ENCODE data around the gene MARVELD1. TPM values are rescaled to one million over a fixed set of nuclear protein-coding genes. Genes with fewer than 3 reads are reported as not detected.

The MARVELD1 gene
- total RNA-seq, 1 experiment from 2014 or later, result 30.1 TPM

DNA sequence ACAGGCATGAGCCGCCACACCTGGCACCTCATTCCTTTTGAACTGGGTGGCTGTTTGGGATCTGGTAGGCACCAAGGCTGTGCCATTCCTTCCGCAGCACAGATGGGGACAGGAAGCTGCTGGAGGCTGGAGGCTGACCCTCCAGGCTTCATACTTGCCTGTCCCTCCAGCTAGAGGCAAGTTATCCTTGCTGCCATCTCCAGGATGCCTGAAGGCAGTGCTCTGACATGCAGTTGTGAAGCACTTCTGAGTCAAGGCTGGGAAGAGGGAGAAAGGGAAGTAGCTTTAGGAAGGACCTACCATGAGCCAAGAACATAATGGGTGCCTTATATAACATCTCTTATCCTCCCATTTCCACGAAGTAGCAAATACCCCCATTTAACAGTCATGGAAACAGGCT is 9.5 kb downstream of the MARVELD1 start:
- no TSS peak for BruUV-seq (replicated peaks)
- DNase-seq (ENCODE audit: low spot score), result no peak
- peaks cover 15% of the 10 kb centered on the region for H3K4me1 ChIP-seq (ENCODE audit: insufficient read depth, low read length, poor library complexity, severe bottlenecking)
- H3K36me3 ChIP-seq (ENCODE audit: insufficient read depth, low read length, poor library complexity, severe bottlenecking), result no peaks in the 10 kb centered on the region
- no peaks in the 10 kb centered on the region for H3K27me3 ChIP-seq (replicated peaks; ENCODE audit: insufficient read depth, low read depth, low read length, poor library complexity)
- no peaks in the 10 kb centered on the region for H3K9me3 ChIP-seq (ENCODE audit: low read depth, low read length, poor library complexity, severe bottlenecking)
- CTCF ChIA-PET, result interaction anchor here (0.9 kb wide), 1 partner anchor 14 kb away, joined by 3 read pairs; no protein-coding TSS in a partner anchor
- POLR2A ChIA-PET (ENCODE audit: low non-redundant PET), result no interaction called here
- no peak overlapping the region for H3K4me3 ChIP-seq (ENCODE audit: low read depth, low read length, poor library complexity, severe bottlenecking)
- intact Hi-C loops (cut with micrococcal nuclease; ENCODE audit: unreplicated experiment), result no loop called here
- no peak overlapping the region for H3K27ac ChIP-seq (ENCODE audit: low read depth, low read length, poor library complexity, severe bottlenecking)
- TF ChIP-seq, protein P1, sequence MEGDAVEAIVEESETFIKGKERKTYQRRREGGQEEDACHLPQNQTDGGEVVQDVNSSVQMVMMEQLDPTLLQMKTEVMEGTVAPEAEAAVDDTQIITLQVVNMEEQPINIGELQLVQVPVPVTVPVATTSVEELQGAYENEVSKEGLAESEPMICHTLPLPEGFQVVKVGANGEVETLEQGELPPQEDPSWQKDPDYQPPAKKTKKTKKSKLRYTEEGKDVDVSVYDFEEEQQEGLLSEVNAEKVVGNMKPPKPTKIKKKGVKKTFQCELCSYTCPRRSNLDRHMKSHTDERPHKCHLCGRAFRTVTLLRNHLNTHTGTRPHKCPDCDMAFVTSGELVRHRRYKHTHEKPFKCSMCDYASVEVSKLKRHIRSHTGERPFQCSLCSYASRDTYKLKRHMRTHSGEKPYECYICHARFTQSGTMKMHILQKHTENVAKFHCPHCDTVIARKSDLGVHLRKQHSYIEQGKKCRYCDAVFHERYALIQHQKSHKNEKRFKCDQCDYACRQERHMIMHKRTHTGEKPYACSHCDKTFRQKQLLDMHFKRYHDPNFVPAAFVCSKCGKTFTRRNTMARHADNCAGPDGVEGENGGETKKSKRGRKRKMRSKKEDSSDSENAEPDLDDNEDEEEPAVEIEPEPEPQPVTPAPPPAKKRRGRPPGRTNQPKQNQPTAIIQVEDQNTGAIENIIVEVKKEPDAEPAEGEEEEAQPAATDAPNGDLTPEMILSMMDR (conservative IDR thresholded peaks at IDR 0.05; ENCODE audit: low read depth, low read length), result no peak
- no peak for TF ChIP-seq EZH2 (IDR thresholded peaks at IDR 0.05; ENCODE audit: borderline replicate concordance, low read depth, low read length, poor library complexity, severe bottlenecking)

DNA sequence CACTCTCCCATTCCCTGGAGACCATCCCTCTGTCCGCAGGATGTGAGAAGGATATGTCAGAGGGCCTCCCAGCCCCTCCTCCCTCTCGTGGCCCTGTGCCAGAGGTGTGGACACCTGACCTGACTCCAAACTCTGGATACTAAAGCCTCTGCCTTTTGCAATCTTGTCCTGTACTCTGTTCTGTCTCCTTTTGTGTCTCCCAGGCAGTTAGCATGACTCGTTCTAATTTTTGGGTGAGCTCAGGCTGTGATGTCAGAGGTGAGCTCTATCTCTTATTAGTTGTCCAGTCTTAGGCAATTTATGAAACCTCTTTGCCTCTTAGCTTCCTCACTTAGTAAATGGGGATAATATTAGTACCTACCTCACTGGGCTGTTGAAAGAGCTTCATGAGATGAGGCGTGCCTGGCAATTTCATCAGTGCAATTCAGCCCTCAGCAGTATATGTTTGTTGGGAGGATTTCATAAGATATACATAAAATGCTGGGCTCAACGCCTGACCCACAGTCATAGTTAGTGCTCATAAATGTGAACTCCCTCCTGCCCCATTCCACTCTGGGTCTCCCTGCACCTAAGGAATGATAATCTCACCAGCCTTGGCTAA is 10.9 kb downstream of the MARVELD1 start:
- no peaks in the 10 kb centered on the region for H3K36me3 ChIP-seq (ENCODE audit: insufficient read depth, low read length, poor library complexity, severe bottlenecking)
- POLR2A ChIA-PET (ENCODE audit: low non-redundant PET), result no interaction called here
- no peak for DNase-seq (ENCODE audit: low spot score)
- CTCF ChIA-PET, result interaction anchor here (1.2 kb wide), 1 partner anchor 15 kb away, joined by 3 read pairs; no protein-coding TSS in a partner anchor
- TF ChIP-seq, protein P1 (conservative IDR thresholded peaks at IDR 0.05; ENCODE audit: low read depth, low read length), result no peak
- TF ChIP-seq EZH2 (IDR thresholded peaks at IDR 0.05; ENCODE audit: borderline replicate concordance, low read depth, low read length, poor library complexity, severe bottlenecking), result no peak
- no peaks in the 10 kb centered on the region for H3K9me3 ChIP-seq (ENCODE audit: low read depth, low read length, poor library complexity, severe bottlenecking)
- intact Hi-C loops (cut with micrococcal nuclease; ENCODE audit: unreplicated experiment), result no loop called here
- H3K27ac ChIP-seq (ENCODE audit: low read depth, low read length, poor library complexity, severe bottlenecking), result no peak overlapping the region
- BruUV-seq (replicated peaks), result no TSS peak
- H3K27me3 ChIP-seq (replicated peaks; ENCODE audit: insufficient read depth, low read depth, low read length, poor library complexity), result no peaks in the 10 kb centered on the region
- H3K4me1 ChIP-seq (ENCODE audit: insufficient read depth, low read length, poor library complexity, severe bottlenecking), result peaks cover 6% of the 10 kb centered on the region
- no peak overlapping the region for H3K4me3 ChIP-seq (ENCODE audit: low read depth, low read length, poor library complexity, severe bottlenecking)

DNA sequence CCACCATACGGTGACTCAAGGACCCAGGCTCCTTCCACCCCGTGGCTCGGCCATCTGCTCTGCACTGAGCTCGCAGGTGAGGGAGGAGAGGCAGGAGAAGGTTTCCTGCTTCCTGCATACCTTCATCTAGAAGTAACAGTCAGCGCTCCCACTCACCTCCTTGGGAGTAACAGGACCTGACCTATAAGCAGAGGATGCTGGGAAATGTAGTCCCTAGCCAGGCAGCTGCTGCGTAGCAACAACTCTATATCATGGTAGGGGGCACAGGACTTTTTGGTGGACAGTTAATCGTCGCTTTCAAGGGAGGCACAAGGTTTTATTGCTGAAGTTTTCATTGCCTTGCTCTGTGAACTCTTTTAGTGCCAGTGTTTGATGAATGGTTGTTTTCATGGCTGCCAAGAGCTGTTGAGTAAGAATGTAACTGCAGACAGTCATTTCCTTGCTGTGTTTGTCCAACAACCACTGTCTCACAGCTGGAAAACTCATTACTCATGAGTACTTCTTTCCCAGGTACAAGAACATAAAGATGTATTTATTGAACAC is 13.2 kb downstream of the MARVELD1 start:
- Histone ChIP-seq H3K36me3 (ENCODE audit: insufficient read depth, low read length, poor library complexity, severe bottlenecking) (no peaks in the 10 kb centered on the region), H3K4me3 (ENCODE audit: low read depth, low read length, poor library complexity, severe bottlenecking) (no peak overlapping the region), H3K27ac (ENCODE audit: low read depth, low read length, poor library complexity, severe bottlenecking) (no peak overlapping the region), H3K9me3 (ENCODE audit: low read depth, low read length, poor library complexity, severe bottlenecking) (no peaks in the 10 kb centered on the region), H3K27me3 (replicated peaks; ENCODE audit: insufficient read depth, low read depth, low read length, poor library complexity) (no peaks in the 10 kb centered on the region), H3K4me1 (ENCODE audit: insufficient read depth, low read length, poor library complexity, severe bottlenecking) (no peaks in the 10 kb centered on the region)
- BruUV-seq (replicated peaks), result no TSS peak
- intact Hi-C loops (cut with micrococcal nuclease; ENCODE audit: unreplicated experiment), result no loop called here
- ChIA-PET POLR2A (ENCODE audit: low non-redundant PET) (no interaction called here), CTCF (no interaction called here)
- TF ChIP-seq, protein P1 (conservative IDR thresholded peaks at IDR 0.05; ENCODE audit: low read depth, low read length), result no peak
- TF ChIP-seq EZH2 (IDR thresholded peaks at IDR 0.05; ENCODE audit: borderline replicate concordance, low read depth, low read length, poor library complexity, severe bottlenecking), result no peak
- DNase-seq (ENCODE audit: low spot score), result no peak

All from A673 (cell line).